ENCODE results near the gene ADAMTS6. TPM values are rescaled to one million over a fixed set of nuclear protein-coding genes. Genes with fewer than 3 reads are reported as not detected.

The ADAMTS6 gene
- total RNA-seq, 4 donors from 2014 or later, result 0.34 to 2.8 (median 2.0) TPM

GRCh38 chr5:65255294-65255693 lies 226.4 kb downstream of the ADAMTS6 start:
- DNase-seq (ENCODE audit: low spot score in 2 of 2), result no peak
- Histone ChIP-seq H3K36me3 (no peaks in the 10 kb centered on the region), H3K27ac (no peak overlapping the region), H3K9me3 (no peaks in the 10 kb centered on the region), H3K4me3 (no peak overlapping the region), H3K27me3 (no peaks in the 10 kb centered on the region), H3K4me1 (no peaks in the 10 kb centered on the region)
- WGBS, result 77% methylated on average over 3 of the region's 3 CpGs
- TF ChIP-seq POLR2A (IDR thresholded peaks at IDR 0.05) (no peak), EP300 (IDR thresholded peaks at IDR 0.05) (no peak), CTCF (IDR thresholded peaks at IDR 0.05) (no peak), POLR2AphosphoS5 (IDR thresholded peaks at IDR 0.05) (no peak)

GRCh38 chr5:65252977-65253376 lies 228.7 kb downstream of the ADAMTS6 start:
- Histone ChIP-seq H3K4me1 (no peaks in the 10 kb centered on the region), H3K36me3 (no peaks in the 10 kb centered on the region), H3K4me3 (no peak overlapping the region), H3K9me3 (no peaks in the 10 kb centered on the region), H3K27ac (no peak overlapping the region), H3K27me3 (no peaks in the 10 kb centered on the region)
- no peak for TF ChIP-seq POLR2A (IDR thresholded peaks at IDR 0.05)
- TF ChIP-seq EP300 (IDR thresholded peaks at IDR 0.05), result no peak
- no peak for TF ChIP-seq POLR2AphosphoS5 (IDR thresholded peaks at IDR 0.05)
- WGBS, result 66% methylated on average over 6 of the region's 6 CpGs
- no peak for DNase-seq (ENCODE audit: low spot score in 2 of 2)

DNA sequence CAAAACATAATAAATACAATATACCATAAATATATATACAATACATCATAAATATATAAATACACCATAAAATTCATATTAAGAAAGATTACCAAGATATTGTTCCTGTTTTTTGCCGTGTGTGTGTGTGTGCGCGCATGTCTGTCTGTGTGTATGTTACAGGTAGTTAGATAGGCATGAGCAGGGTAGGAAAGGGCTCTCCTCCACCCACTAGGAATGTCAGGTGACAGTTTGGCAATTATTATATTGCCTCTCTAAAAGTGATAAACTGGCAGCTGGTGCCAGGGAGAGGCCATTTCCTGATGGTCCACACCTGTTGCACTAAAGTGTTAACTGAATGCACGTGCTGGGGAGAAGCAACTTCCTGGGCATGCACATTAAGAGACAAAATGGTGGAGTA lies 232.8 kb downstream of the ADAMTS6 start:
- Histone ChIP-seq H3K4me1 (no peaks in the 10 kb centered on the region), H3K36me3 (no peaks in the 10 kb centered on the region), H3K27ac (no peak overlapping the region), H3K9me3 (no peaks in the 10 kb centered on the region), H3K27me3 (no peaks in the 10 kb centered on the region), H3K4me3 (no peak overlapping the region)
- no peak for TF ChIP-seq CTCF (IDR thresholded peaks at IDR 0.05)
- TF ChIP-seq EP300 (IDR thresholded peaks at IDR 0.05), result no peak
- TF ChIP-seq POLR2AphosphoS5 (IDR thresholded peaks at IDR 0.05), result no peak
- TF ChIP-seq POLR2A (IDR thresholded peaks at IDR 0.05), result no peak
- no peak for DNase-seq (ENCODE audit: low spot score in 2 of 2)
- WGBS, result 90% methylated on average over 4 of the region's 4 CpGs

GRCh38 chr5:65247594-65247993 lies 234.1 kb downstream of the ADAMTS6 start:
- H3K27ac ChIP-seq, result no peak overlapping the region
- H3K4me3 ChIP-seq, result no peak overlapping the region
- WGBS, result 84% methylated on average over 2 of the region's 2 CpGs
- TF ChIP-seq POLR2A (IDR thresholded peaks at IDR 0.05) (no peak), EP300 (IDR thresholded peaks at IDR 0.05) (no peak), CTCF (IDR thresholded peaks at IDR 0.05) (no peak), POLR2AphosphoS5 (IDR thresholded peaks at IDR 0.05) (no peak)
- H3K9me3 ChIP-seq, result no peaks in the 10 kb centered on the region
- H3K36me3 ChIP-seq, result no peaks in the 10 kb centered on the region
- no peaks in the 10 kb centered on the region for H3K4me1 ChIP-seq
- no peaks in the 10 kb centered on the region for H3K27me3 ChIP-seq
- DNase-seq (ENCODE audit: low spot score in 2 of 2), result no peak

DNA sequence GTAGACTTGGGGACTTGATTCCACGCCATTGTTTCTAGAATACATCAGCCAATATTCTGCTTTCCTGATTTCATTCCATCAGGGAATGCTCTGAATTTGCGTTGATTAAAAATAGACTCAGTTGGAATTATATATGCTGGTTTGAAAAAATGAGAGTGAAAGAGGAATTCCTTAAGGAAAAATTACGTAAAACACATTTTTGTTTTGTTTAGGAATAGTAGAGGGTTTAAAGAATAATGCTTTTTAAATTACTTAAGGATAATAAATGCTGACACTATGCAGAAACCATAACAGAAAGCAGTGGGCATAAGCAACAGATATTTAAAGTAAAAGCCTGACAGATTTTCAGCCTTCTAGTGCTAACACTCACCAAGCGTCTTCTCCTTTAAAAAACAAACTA lies 235.0 kb downstream of the ADAMTS6 start:
- Histone ChIP-seq H3K27me3 (no peaks in the 10 kb centered on the region), H3K4me3 (no peak overlapping the region), H3K9me3 (no peaks in the 10 kb centered on the region), H3K27ac (no peak overlapping the region), H3K36me3 (no peaks in the 10 kb centered on the region), H3K4me1 (no peaks in the 10 kb centered on the region)
- TF ChIP-seq POLR2AphosphoS5 (IDR thresholded peaks at IDR 0.05) (no peak), POLR2A (IDR thresholded peaks at IDR 0.05) (no peak), EP300 (IDR thresholded peaks at IDR 0.05) (no peak), CTCF (IDR thresholded peaks at IDR 0.05) (no peak)
- DNase-seq (ENCODE audit: low spot score in 2 of 2), result no peak
- 82% methylated on average over 4 of the region's 4 CpGs for WGBS

DNA sequence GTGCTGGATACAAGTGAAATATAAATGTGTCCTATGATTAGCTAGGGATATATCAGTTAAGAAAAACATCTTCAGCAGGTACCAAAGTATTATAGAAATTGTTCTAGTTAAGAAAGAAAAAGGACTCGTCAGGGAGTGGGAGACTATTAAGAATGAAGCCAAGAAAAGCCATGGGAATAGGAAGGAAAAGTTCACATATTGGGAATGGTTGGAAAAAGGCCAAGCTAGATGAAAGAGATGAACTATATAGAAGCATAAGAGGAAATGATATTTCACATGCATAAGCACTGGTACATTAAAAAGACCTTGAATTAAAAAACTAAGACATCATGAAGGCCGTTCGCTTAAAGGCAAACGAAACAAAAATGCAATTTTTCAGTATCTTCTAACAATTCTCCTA lies 237.7 kb downstream of the ADAMTS6 start:
- WGBS, result 80% methylated on average over 4 of the region's 4 CpGs
- Histone ChIP-seq H3K27me3 (no peaks in the 10 kb centered on the region), H3K27ac (no peak overlapping the region), H3K36me3 (no peaks in the 10 kb centered on the region), H3K4me1 (no peaks in the 10 kb centered on the region), H3K4me3 (no peak overlapping the region), H3K9me3 (no peaks in the 10 kb centered on the region)
- DNase-seq (ENCODE audit: low spot score in 2 of 2), result no peak
- no peak for TF ChIP-seq CTCF (IDR thresholded peaks at IDR 0.05)
- no peak for TF ChIP-seq POLR2A (IDR thresholded peaks at IDR 0.05)
- TF ChIP-seq POLR2AphosphoS5 (IDR thresholded peaks at IDR 0.05), result no peak
- no peak for TF ChIP-seq EP300 (IDR thresholded peaks at IDR 0.05)

Measured in suprapubic skin (tissue), 4 donors.